Calu3 (cell line): ENCODE measurements around the gene CDH13. TPM values are rescaled to one million over a fixed set of nuclear protein-coding genes. Genes with fewer than 3 reads are reported as not detected.

Experiments used
- BruUV-seq: library from RNA; stranded (reverse); fragments of 400-500 nt; replicated peaks from 2 replicates; lab custom pipeline; 2021; lab: Mats Ljungman, UMichigan
- CTCF ChIA-PET: fragments of 300-600 bp; sonication (Branson Sonifier 250); formaldehyde crosslinking; loops from one replicate; lab custom pipeline; 2022; ENCODE audit warnings: antibody characterized with exemption; lab: Charles Lee
- DNase-seq: peaks from one replicate; pipeline ENCODE4 v3.0.0; 2022
- H3K27ac Mint-ChIP-seq: one replicate; pipeline ENCODE4 v1.8.0; 2022; ENCODE audit warnings: mixed read lengths; ENCODE audit not compliant: unreplicated experiment
- H3K27me3 Mint-ChIP-seq: one replicate; pipeline ENCODE4 v1.8.0; 2022; ENCODE audit warnings: mixed read lengths; ENCODE audit not compliant: unreplicated experiment
- H3K36me3 Mint-ChIP-seq: one replicate; pipeline ENCODE4 v1.8.0; 2022; ENCODE audit warnings: mild to moderate bottlenecking, moderate library complexity, mixed read lengths; ENCODE audit not compliant: insufficient read depth, unreplicated experiment
- H3K4me1 Mint-ChIP-seq: one replicate; pipeline ENCODE4 v1.8.0; 2022; ENCODE audit warnings: mild to moderate bottlenecking, low read depth, mixed read lengths; ENCODE audit not compliant: unreplicated experiment
- H3K4me3 Mint-ChIP-seq: one replicate; pipeline ENCODE4 v1.8.0; 2022; ENCODE audit warnings: mild to moderate bottlenecking, low read depth, moderate library complexity, mixed read lengths; ENCODE audit not compliant: unreplicated experiment
- H3K9me3 Mint-ChIP-seq: one replicate; pipeline ENCODE4 v1.8.0; 2022; ENCODE audit warnings: low read depth, mixed read lengths; ENCODE audit not compliant: unreplicated experiment
- CTCF ChIP-seq: fragments of 200-600 bp; IDR thresholded peaks from one replicate; pipeline ENCODE4 v1.8.0; 2022; ENCODE audit warnings: antibody characterized with exemption; ENCODE audit not compliant: unreplicated experiment
- intact Hi-C: fragments of 100-400 bp; cut with micrococcal nuclease; formaldehyde crosslinking; loops from one replicate; pipeline ENCODE4 v1.10.0; 2022; ENCODE audit not compliant: unreplicated experiment
- total RNA-seq: library from RNA; stranded (reverse); gene quantifications from 2 replicates; pipeline ENCODE4 v1.2.3, GENCODE V29; 2022

CDH13 gene
- total RNA-seq, 1 experiment from 2014 or later, result not detected

- BruUV-seq, result no TSS peak
- no peak overlapping the region for H3K27ac Mint-ChIP-seq
- no peak for DNase-seq
- CTCF ChIA-PET, result no interaction called here
- H3K4me3 Mint-ChIP-seq, result no peak overlapping the region
- H3K27me3 Mint-ChIP-seq, result no peaks in the 10 kb centered on the region
- H3K9me3 Mint-ChIP-seq, result peaks cover 8% of the 10 kb centered on the region
- no peaks in the 10 kb centered on the region for H3K36me3 Mint-ChIP-seq
- TF ChIP-seq CTCF, result no peak
- H3K4me1 Mint-ChIP-seq, result no peaks in the 10 kb centered on the region
- intact Hi-C loops, result no loop called here
Measured at GRCh38 chr16:82782715-82783251, 156.0 kb downstream of the CDH13 start.

- Mint-ChIP-seq H3K27ac (no peak overlapping the region), H3K36me3 (no peaks in the 10 kb centered on the region), H3K4me3 (no peak overlapping the region), H3K9me3 (peaks cover 8% of the 10 kb centered on the region), H3K4me1 (no peaks in the 10 kb centered on the region), H3K27me3 (no peaks in the 10 kb centered on the region)
- intact Hi-C loops, result no loop called here
- no TSS peak for BruUV-seq
- no peak for TF ChIP-seq CTCF
- no peak for DNase-seq
- CTCF ChIA-PET, result no interaction called here
Measured at GRCh38 chr16:82783933-82784572, 157.3 kb downstream of the CDH13 start.

- H3K4me3 Mint-ChIP-seq, result no peak overlapping the region
- no peak for DNase-seq
- H3K27ac Mint-ChIP-seq, result no peak overlapping the region
- peaks cover 8% of the 10 kb centered on the region for H3K9me3 Mint-ChIP-seq
- intact Hi-C loops, result no loop called here
- no peaks in the 10 kb centered on the region for H3K27me3 Mint-ChIP-seq
- CTCF ChIA-PET, result interaction anchor here (0.6 kb wide), 1 partner anchor 216 kb away, joined by 3 read pairs; no protein-coding TSS in a partner anchor
- no peak for TF ChIP-seq CTCF
- BruUV-seq, result no TSS peak
- H3K36me3 Mint-ChIP-seq, result no peaks in the 10 kb centered on the region
- H3K4me1 Mint-ChIP-seq, result no peaks in the 10 kb centered on the region
Measured at GRCh38 chr16:82784573-82784968, 157.8 kb downstream of the CDH13 start.

- no TSS peak for BruUV-seq
- intact Hi-C loops, result no loop called here
- no peak for TF ChIP-seq CTCF
- H3K9me3 Mint-ChIP-seq, result peaks cover 11% of the 10 kb centered on the region
- H3K4me3 Mint-ChIP-seq, result no peak overlapping the region
- no peak overlapping the region for H3K27ac Mint-ChIP-seq
- H3K4me1 Mint-ChIP-seq, result no peaks in the 10 kb centered on the region
- H3K36me3 Mint-ChIP-seq, result no peaks in the 10 kb centered on the region
- H3K27me3 Mint-ChIP-seq, result no peaks in the 10 kb centered on the region
- CTCF ChIA-PET, result no interaction called here
- DNase-seq, result no peak
Measured at GRCh38 chr16:82788225-82788624, 161.5 kb downstream of the CDH13 start.
